ENCODE data around the gene RHOJ.

DNA sequence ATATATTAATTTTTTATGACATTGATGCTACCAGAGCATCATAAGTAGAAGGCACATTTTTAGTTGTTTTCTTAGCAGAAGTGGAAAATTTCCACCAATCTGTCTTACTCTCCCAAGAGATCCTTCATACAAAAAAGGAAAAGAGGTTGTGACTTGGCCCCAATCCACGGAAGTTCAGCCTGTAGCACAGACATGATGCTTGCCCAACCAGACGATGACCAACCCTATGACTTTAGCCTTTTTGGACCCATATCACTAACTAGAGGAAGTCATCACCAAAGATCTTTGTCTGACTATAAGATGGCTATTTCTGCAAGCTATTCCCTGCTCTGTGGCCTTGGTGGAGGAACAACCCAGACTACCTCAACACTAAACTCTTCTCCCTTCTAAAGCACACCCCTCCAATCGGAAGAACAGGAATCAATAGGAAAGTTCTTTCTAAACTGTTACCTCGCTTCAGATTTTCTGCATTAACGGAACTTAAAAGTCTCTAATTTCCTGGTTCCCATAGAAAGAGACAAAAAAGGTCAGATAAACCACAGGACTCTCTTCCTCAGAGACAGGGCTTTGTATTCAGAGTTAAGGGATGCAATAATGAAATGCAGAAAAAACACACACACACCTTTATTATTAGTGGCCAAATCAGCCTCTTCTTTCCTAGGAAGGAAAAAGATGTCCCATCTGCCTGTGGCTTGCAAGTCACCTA lies 4.1 kb upstream of the RHOJ start:
- TF ChIP-seq POLR2A (IDR thresholded peaks at IDR 0.05; ENCODE audit: low read depth, low read length) (no peak), POLR2AphosphoS5 (IDR thresholded peaks at IDR 0.05; ENCODE audit: low read depth, low read length) (no peak), PAX5 (IDR thresholded peaks at IDR 0.05; ENCODE audit: insufficient read depth, low read length, severe bottlenecking) (no peak), TAF1 (IDR thresholded peaks at IDR 0.05; ENCODE audit: low read depth, low read length) (no peak), POU2F2 (IDR thresholded peaks at IDR 0.05; ENCODE audit: low read depth, low read length) (no peak), SPI1 (IDR thresholded peaks at IDR 0.05; ENCODE audit: low read depth, low read length) (no peak)

Data from GM12891 (cell line).